Measurements from ENCODE around the gene UPK1A.

Gene UPK1A

GRCh38 chr19:35666251-35666913 lies at the start of gene UPK1A:
TSS of gene UPK1A (plus strand) at chr19:35666517. CDS start at chr19:35666813, 296 bp downstream.
- no peak for DNase-seq

- no peak for DNase-seq
Observed at GRCh38 chr19:35618857-35619256, 47.5 kb upstream of the UPK1A start.

- DNase-seq = no peak
Observed at GRCh38 chr19:35619290-35619923, 46.9 kb upstream of the UPK1A start.

GRCh38 chr19:35620001-35620400 lies 46.3 kb upstream of the UPK1A start:
- no peak for DNase-seq

- DNase-seq = no peak
Observed at GRCh38 chr19:35621708-35622107, 44.6 kb upstream of the UPK1A start.

GRCh38 chr19:35622750-35623149 lies 43.6 kb upstream of the UPK1A start:
- DNase-seq = no peak

GRCh38 chr19:35623327-35624010 lies 42.8 kb upstream of the UPK1A start:
- no peak for DNase-seq

GRCh38 chr19:35628264-35628564 lies 38.1 kb upstream of the UPK1A start:
- no peak for DNase-seq

- DNase-seq = peak; percentile 99
Observed at GRCh38 chr19:35628565-35629331, 37.6 kb upstream of the UPK1A start, which contains the start of gene RBM42. TSS of gene RBM42 (plus strand) at chr19:35629036. CDS start at chr19:35629154, 118 bp downstream.

GRCh38 chr19:35629332-35629633 lies 37.0 kb upstream of the UPK1A start:
- no peak for DNase-seq

GRCh38 chr19:35633727-35634440 lies 32.4 kb upstream of the UPK1A start:
- DNase-seq = no peak

GRCh38 chr19:35636651-35637050 lies 29.7 kb upstream of the UPK1A start:
- DNase-seq = no peak

GRCh38 chr19:35637165-35637564 lies 29.2 kb upstream of the UPK1A start:
- no peak for DNase-seq

- DNase-seq = no peak
Observed at GRCh38 chr19:35639321-35639639, 27.0 kb upstream of the UPK1A start.

- no peak for DNase-seq
Observed at GRCh38 chr19:35639863-35640262, 26.5 kb upstream of the UPK1A start.

- DNase-seq = no peak
Observed at GRCh38 chr19:35641515-35642151, 24.7 kb upstream of the UPK1A start, which contains the start of gene ETV2. TSS of gene ETV2 (plus strand) at chr19:35641745. CDS start at chr19:35642461, 716 bp downstream.

- no peak for DNase-seq
Observed at GRCh38 chr19:35642312-35642711, 24.0 kb upstream of the UPK1A start.

GRCh38 chr19:35642798-35643254 lies 23.5 kb upstream of the UPK1A start:
- no peak for DNase-seq

- peak; percentile 80 for DNase-seq
Observed at GRCh38 chr19:35643255-35644205, 22.8 kb upstream of the UPK1A start.

- DNase-seq = peak; percentile 93
Observed at GRCh38 chr19:35644206-35644986, 21.9 kb upstream of the UPK1A start.
